Activated CD4-positive, alpha-beta T cell treated with anti-CD3 and anti-CD28 coated beads, Interleukin-2, amount 50 U/mL, for 1 hour (primary cell): ENCODE measurements around the gene ADGRL3.
"Not testable (repeated sequence)": the region's sequence is repeated elsewhere in the genome, so short reads cannot be mapped to it uniquely, and the experiment has no call there.

Experiments used
- DNase-seq: peaks from one replicate; pipeline ENCODE4 v3.0.0-alpha.2; 2020

Gene ADGRL3

DNA sequence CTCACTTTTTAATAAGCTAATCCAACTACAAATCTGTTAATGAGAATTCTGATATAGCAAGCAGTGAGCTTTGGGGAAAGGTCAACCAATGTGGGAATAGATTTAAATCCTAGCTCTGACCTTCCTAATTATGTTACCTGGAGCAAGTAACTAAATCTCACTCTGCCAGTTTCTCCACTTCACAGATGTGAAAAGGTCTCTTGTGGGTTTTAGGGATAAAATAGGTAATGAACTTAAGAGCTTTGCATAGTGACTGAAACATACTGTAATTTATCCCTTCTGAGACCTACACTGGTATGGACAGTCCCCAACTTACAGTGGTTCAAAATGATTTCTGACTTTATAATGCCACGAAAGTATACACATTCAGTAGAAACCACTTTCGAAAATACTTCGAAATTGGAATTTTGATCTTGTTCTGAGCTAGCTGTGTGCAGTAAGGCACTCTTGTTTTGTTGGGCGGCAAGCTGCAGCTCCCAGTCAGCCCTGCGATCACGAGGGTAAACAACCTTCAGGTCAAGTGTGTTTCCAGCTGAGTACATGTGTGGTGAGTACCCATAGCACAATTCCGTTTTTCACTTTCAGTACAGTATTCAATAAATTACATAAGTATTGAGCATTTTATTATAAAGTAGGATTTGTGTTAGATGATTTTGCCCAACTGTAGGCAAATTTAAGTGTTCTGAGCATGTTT lies 93.7 kb downstream of the ADGRL3 start:
- DNase-seq, result no peak

DNA sequence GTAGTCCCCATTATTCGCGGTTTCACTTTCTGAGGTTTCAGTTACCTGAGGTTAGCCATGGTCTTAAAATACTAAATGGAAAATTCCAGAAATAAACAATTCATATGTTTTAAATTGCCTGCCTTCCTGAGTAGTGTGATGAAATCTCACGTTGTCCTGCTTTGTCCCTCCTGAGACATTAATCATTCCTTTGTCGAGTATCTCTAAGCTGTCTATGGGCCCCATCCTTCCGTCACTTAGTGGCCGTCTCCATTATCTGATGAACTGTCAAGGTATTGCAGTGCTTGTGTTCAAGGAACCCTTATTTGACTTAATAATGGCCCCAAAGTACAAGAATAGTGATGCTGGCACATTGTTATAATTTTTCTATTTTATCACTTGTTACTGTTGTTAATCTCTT lies 94.8 kb downstream of the ADGRL3 start:
- no peak for DNase-seq

DNA sequence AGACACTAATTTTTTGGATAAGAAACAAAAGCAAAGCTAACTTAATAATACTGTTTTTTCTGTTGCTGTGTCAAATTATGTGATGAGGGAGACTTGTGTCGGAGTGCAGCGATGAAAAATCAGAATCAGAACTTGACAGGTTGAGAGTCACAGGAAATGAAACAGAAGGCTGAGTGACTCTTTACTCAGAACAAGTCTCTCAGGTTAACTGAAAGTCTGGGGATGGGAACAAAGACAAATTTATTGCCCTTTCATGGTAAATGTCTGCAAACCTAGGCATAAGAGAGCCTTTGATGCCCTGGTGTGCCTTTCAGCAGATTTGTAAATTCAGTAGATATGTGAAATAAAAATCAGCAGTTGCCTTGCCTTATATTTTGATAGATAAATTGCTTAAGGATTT lies 96.0 kb downstream of the ADGRL3 start:
- DNase-seq, result no peak

DNA sequence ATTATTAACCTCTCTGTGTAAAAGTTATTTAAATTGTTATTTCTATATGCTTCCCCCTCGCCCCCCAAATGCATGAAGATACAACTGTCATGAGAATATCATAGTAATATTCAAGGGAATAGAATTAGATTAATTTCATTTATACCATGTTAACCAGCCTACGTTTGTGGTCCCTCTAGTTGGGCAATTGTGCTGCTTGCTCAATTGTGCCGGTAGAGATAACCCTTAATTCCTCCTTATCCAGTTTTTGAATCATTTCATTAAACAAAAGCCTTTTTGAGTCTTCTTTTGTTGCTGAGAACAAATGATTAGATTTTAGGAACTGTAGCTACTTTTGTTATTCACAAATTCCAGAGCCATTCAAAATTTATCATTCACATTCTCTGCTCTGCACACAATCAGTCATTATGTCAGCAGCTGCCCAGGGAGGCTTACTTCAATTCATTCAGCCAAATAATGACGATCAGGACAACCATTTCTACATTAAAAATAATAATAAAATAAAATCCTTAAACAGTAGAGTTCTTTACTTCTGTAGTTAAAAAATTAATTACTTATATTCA lies 98.1 kb downstream of the ADGRL3 start:
- no peak for DNase-seq

DNA sequence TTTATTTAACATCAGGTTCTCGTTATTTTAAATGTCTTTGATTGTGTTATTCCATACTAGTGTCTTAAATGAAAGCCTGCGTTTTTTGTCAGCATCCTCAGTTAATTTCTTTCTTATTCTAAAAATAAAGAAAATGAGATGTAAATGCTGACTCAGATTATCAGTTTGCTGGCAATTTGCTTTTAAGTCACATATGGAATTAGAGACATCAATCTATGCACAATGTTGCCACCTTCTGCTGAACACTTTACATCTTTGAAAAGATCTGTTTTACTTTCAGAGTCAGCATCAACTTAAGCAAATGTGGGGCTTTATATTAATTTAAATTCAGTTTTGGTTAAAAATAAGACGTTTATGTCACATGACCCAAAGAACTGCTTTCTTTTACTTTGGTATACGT lies 99.2 kb downstream of the ADGRL3 start:
- no peak for DNase-seq

DNA sequence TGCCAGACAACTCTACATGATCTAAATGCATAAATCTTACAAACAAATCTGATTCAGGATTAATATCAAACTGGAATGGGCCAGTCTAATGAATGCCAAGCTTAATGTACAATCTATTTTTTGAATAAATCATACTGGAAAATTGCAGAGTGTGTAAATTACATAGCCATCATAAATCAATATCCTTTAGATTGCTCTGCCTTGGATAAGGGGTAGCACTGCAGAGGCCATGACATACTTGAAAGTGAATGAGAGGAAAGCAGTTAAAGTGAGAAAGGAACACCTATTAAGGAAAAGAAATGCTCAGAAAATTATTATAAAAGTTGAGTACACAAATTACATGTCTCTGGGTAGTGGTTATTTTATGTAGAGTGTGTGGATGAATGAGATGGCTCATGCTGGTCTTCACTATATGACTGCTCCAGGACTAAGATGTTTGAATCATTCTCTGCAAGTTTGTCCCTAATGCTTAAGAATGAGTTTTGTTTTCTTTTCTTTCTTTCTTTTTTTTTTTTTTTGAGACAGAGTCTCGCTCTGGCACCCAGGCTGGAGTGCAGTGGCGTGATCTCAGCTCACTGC lies 100.2 kb downstream of the ADGRL3 start:
- DNase-seq, result no peak

DNA sequence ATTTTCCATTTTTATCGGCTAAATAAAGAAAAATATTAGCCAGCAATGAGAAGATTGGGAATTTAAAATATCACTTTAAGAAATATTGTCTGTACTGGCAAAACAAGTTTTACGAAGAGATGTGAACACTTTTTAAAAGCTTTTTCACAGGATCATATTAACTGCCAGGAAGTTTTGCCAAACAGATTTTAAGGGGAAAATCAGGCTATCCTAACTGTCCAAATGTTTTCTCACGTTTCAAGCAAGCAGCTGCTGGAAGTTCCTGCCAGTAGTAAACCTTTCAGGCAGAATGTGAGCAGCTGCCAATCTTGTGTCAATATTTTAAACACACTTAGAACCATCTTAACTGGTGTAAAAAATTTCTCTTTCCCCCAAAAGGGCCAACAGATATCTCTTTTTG lies 101.1 kb downstream of the ADGRL3 start:
- DNase-seq, result no peak

DNA sequence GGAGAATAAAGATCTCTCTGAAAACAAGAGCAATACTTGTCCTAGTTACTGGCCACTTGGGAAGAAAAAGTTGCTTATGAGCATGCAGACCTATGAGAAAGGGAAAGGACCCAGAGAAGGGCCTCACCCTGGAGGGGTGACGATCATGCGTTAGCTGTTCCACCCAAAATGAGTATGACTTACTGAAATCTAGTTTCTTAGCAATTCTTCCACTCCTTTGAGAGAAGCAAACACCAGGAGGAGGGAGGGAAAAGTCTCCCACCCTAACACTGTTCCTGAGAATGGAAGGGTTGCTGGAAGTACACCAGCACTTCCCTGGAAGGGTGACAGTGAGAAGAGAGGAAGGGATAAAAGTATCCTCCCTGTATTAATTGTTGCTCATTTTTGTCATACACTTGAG lies 107.9 kb downstream of the ADGRL3 start:
- DNase-seq, result no peak

DNA sequence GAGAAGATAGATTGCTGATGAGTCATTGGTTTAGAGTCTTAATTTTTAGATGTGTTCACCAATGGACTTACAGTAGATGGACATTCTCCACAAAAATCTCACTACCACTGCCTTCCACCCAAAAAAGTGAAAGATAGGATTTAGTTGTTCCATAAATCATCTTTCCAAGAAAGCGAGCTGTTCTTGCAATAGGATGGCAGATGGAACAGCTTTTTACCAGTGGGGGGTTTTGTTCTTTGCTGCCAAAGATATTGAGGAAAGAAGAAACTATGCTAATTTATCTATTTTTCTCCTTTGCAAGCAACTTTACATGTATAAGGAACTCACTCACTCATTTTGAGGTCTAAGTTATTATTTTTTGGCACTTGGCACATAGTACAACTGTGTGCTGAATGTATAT lies 109.5 kb downstream of the ADGRL3 start:
- DNase-seq, result no peak

DNA sequence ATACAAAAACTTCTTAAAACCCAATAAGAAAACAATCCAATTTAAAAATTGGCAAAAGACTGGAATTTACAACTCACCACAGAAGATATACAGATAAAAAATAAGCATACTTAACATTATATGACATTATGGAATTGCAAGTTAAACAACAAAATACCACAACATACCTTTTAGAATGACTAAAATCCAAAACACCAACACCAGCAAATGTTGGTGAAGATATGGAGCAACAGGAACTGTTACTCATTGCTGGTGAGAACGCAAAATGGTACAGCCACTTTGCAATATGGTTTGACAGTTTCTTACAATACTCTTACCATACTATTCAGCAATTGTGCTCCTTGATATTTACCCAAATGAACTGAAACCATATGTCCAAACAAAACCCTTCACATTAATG lies 112.4 kb downstream of the ADGRL3 start:
- no peak for DNase-seq

DNA sequence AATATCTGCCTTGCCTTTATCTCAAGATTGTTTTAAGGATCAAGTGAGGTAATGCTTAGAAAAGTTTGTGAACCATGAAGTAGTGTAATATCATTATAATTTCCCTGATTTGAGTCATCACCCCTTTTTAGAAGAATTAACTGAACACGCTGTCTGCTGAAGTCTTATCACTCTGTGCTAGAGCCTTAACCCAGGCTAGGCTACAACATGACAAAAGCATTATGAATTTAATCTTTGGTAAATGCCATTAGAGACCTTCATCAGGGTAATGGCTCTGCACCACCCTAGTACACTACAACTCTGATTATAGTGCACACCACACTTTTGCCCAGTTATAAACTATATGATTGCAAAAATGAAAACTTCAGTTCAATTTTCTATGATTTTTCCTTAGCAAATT lies 118.3 kb downstream of the ADGRL3 start:
- DNase-seq, result no peak

DNA sequence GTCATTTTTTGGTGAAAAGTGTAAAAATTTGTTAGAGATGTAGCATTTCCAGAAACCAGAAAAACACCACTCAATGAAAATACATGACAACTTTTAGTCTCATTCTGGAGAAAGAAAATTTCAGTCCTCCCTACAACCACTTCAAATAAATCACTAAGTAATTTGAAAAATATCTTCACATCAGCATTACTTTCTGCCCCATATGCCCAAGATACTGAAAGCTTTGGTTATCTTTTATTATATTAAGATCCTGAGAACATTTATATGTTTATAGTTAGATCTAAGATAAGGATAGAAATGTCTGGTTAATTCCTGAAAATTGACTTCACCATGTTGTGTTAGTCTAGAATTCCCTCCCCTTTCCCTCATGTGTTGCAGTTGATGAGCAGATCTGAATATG lies 119.0 kb downstream of the ADGRL3 start:
- DNase-seq, result no peak

DNA sequence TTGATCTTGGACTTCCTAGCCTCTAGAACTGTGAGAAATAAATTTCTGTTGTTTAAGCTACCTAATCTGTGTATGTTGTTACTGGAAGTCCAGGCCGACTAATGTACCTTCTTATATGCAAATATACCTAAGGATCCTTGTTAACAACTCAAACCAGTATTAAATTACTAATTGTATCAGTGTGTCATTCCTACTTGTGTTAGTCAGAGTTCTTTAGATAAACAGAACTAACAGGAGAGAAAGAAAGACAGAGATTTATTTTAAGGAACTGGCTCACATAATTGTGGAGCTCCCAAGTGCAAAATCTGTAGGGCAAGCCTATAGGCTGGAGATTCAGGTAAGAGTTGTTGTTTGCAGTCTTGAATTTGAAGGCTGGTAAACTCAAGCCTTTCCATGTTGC lies 120.0 kb downstream of the ADGRL3 start:
- DNase-seq, result no peak

DNA sequence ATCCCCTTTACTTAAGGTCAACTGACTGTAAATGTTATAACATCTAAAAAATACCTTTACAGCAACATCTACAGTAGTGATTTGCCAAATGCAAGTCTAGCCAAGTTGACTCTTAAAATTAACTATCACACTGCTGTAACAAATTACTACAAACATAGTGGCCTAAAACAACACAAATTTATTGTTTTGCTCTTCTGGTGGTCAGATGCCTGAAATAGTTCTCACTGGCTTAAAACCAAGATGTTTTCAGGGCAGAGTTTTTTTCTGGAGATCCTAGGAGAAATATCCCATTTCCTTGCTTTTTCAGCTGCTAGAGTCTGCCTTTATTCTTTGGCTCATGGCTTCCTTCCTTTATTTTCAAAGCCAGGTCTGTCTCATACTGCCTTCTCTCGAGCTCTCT lies 120.5 kb downstream of the ADGRL3 start:
- no peak for DNase-seq

DNA sequence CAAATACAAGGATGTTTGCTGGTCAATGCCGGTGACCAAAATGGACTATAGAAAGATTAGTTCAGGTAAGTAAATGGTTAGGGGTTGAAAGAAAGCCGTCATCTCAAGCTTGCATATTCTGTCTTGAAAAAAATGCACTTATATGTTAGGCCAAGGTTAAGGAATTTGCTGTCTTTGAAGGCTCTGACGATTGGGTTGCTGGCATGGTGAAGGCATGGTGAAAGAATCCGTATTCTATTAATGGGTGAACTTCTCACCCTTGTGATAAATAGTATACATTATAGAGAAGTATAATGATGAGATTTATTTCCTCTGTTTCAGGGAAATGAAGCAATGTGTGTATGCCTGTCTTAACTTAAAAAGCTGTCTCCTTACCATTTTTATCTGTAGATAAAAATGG lies 132.6 kb downstream of the ADGRL3 start:
- DNase-seq, result no peak

DNA sequence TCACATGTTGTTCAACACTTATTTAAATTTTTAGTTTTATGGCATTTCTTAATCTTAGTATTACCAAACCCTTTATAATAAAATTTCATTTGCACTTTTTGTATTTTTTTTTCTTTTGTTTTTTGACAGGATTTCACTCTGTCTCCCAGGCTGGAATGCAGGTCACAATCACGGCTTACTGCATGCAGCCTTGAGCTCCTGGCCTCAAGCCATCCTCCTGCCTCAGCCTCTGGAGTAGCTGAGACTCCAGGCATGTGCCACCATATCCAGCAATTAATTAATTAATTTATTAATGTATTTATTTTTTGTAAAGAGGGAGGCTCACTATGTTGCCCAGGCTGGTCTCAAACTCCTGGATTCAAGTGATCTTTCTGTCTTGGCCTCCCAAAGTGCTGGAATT lies 133.4 kb downstream of the ADGRL3 start:
- no peak for DNase-seq

DNA sequence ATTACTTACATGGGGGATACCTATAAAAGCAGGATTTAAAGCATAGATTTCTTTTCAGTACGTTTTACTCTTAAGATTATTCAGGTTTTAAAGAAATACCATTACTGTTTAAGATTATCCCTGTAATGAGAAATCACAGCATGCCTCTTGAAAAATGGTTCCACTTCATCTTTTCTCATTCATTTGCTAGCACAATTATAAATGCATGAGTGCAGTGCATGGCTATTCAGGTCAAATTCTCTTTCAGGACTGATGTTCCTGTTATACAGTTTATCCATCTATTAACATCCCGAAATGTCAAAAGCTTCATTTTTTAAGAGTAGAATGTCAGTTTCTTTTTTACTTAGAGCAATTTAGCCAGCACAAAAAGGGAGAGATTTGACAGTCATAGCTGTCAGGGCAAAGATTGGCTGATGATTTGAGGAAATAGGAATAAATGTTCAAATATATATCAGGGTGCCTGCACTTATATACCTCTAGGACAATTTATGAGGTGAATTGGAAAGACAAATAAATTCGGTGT lies 135.2 kb downstream of the ADGRL3 start:
- DNase-seq, result no peak

DNA sequence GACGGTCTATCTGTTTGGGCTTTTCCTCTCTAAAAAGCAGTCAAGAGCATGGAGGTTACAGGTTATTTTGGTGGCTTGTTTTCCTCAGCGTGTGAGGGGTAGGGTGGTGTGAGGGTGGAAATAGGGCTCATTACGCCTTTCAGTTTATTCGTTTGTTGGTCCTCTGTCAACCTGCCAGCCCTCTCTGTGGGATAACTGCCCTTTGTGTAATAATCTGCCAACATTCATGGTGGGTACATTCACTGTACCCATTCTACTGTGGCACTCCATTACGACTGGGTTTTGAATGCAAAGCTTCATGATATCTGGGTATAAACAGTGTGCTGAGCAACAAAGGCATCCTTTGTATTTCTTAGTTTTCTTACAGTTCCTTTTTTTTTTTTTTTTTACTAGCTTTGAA lies 136.4 kb downstream of the ADGRL3 start:
- DNase-seq, result no peak

DNA sequence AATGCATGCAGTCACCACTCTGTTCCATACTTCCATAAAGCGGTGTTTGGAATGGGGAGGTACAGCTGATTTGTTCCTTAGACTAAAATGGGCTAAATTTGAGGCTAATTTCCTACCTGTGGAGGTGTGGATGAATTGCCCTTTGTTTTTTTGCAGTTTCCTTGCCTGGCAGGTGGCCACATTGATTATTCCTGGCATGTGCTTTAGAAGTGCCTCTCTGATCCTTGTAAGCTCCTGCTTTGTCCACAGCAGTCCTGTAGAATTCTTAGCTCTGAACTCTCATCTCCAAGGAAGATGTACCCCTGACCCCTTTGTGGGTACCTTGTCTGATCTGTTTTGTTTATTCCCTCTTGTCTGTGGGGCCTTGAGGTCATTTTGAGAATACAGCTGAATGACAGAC lies 136.8 kb downstream of the ADGRL3 start:
- DNase-seq, result no peak

DNA sequence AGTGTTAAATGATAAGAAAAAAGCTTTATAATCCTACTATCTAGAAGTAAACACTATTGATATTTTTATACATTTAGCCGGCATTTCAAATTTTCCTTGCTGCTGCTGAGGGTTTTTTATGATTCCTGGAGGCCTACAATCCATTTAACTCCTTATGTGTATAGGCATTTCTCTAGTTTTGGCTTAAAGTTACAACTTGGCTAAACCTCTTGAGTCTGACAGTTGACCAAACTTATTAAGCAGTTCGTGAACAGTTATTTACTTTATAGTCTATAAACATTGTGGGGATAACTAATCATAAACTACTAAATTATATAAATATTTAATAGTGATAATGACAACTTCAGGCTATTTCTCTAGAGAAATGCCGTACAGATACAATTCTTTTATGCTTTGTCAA lies 141.9 kb downstream of the ADGRL3 start:
- DNase-seq, result no peak

DNA sequence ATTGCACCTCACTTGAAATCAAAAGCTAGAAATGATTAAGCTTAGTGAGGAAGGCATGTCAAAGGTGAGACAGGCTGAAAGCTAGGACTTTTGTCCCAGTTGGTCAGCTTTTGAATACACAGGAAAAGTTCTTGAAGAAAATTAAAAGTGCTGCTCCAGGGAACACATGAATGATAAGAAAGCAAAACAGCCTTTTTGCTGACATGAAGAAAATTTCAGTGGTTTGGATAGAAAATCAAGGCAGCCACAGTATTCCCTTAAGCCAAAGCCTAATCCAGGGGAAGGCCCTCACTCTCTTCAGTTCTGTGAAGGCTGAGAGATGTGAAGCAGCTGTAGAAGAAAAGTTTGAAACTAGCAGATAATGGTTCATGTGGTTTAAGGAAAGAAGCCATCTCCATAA lies 150.8 kb downstream of the ADGRL3 start:
- DNase-seq, result no peak

DNA sequence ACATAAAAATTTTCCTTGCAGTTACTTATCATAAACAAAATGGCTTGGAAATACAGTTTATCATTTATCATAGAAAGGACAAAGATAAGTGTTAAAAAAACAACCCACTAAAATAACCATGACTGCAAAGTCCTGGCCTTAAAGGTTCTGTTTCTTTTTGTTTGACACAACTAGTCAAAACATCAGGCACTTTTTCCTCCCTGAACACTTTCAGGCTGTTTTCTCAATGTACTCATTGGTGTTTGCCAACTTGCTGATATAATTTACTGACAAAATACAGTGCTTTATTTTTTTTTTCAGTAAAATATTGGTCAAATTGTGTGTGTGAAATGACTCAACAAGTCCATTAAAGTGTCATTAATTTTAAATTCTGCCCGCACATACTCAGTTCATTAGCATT lies 156.6 kb downstream of the ADGRL3 start:
- DNase-seq, result no peak

DNA sequence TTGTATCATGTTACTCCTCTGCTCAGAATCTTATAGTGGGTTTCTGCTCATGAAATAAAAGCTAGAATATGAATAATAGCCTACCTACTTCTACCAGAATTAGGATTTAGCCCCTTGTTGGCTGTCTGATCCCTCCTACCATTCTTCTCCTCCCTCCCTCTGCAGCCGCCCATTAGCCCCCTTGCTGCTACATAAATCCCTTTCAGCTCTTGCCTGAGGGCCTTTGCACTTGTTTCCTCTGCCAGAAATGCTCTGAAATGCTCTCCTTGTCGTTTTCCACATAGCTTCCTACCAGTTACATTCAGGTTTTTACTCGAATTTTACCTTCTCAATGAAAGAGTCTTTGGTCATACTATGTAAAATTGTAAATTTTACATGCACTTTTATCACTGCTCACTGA lies 159.2 kb downstream of the ADGRL3 start:
- no peak for DNase-seq

DNA sequence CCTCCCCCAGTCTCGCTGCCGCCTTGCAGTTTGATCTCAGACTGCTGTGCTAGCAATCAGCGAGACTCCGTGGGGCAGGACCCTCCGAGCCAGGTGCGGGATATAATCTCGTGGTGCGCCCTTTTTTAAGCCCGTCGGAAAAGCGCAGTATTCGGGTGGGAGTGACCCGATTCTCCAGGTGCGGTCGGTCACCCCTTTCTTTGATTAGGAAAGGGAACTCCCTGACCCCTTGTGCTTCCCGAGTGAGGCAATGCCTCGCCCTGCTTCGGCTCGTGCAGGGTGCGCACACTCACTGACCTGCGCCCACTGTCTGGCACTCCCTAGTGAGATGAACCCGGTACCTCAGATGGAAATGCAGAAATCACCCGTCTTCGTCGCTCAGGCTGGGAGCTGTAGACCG lies 172.7 kb downstream of the ADGRL3 start:
- not testable (repeated sequence) for DNase-seq
